Measurements from ENCODE around the gene PODXL2.
"Not testable (repeated sequence)": the region's sequence is repeated elsewhere in the genome, so short reads cannot be mapped to it uniquely, and the experiment has no call there.

The PODXL2 gene

GRCh38 chr3:127678315-127678599, 49.3 kb downstream of the PODXL2 start:
- Histone ChIP-seq H3K9me3 (ENCODE audit: control insufficient read depth, insufficient read depth, low read length) (no peaks in the 10 kb centered on the region), H3K27ac (ENCODE audit: low read depth, low read length) (no peak overlapping the region), H3K4me3 (ENCODE audit: low read depth, low read length) (no peak overlapping the region), H3K27me3 (ENCODE audit: control insufficient read depth, insufficient read depth, low read length) (peaks cover 4% of the 10 kb centered on the region; the same call in 1 of the 2 replicates), H3K9ac (ENCODE audit: low read depth, low read length) (no peak overlapping the region), H3K36me3 (ENCODE audit: control insufficient read depth, insufficient read depth, low read length) (no peaks in the 10 kb centered on the region), H3K4me1 (ENCODE audit: control insufficient read depth, insufficient read depth, low read length) (peaks cover 7% of the 10 kb centered on the region)

- H3K27me3 ChIP-seq (ENCODE audit: control insufficient read depth, insufficient read depth, low read length): peaks cover under 1% of the 10 kb centered on the region; the same call in 1 of the 2 replicates
- H3K4me3 ChIP-seq (ENCODE audit: low read depth, low read length): no peak overlapping the region
- no peak overlapping the region for H3K27ac ChIP-seq (ENCODE audit: low read depth, low read length)
- H3K9ac ChIP-seq (ENCODE audit: low read depth, low read length): no peak overlapping the region
- peaks cover 3% of the 10 kb centered on the region for H3K4me1 ChIP-seq (ENCODE audit: control insufficient read depth, insufficient read depth, low read length)
- H3K36me3 ChIP-seq (ENCODE audit: control insufficient read depth, insufficient read depth, low read length): no peaks in the 10 kb centered on the region
- H3K9me3 ChIP-seq (ENCODE audit: control insufficient read depth, insufficient read depth, low read length): no peaks in the 10 kb centered on the region
Observed at GRCh38 chr3:127678611-127679533, 49.9 kb downstream of the PODXL2 start.

- H3K4me3 ChIP-seq (ENCODE audit: low read depth, low read length): no peak overlapping the region
- no peaks in the 10 kb centered on the region; the same call in 1 of the 2 replicates for H3K27me3 ChIP-seq (ENCODE audit: control insufficient read depth, insufficient read depth, low read length)
- no peaks in the 10 kb centered on the region for H3K9me3 ChIP-seq (ENCODE audit: control insufficient read depth, insufficient read depth, low read length)
- no peaks in the 10 kb centered on the region for H3K36me3 ChIP-seq (ENCODE audit: control insufficient read depth, insufficient read depth, low read length)
- H3K9ac ChIP-seq (ENCODE audit: low read depth, low read length): no peak overlapping the region
- no peaks in the 10 kb centered on the region for H3K4me1 ChIP-seq (ENCODE audit: control insufficient read depth, insufficient read depth, low read length)
- H3K27ac ChIP-seq (ENCODE audit: low read depth, low read length): no peak overlapping the region
Observed at GRCh38 chr3:127679534-127680145, 50.7 kb downstream of the PODXL2 start.

- Histone ChIP-seq H3K9ac (ENCODE audit: low read depth, low read length) (no peak overlapping the region), H3K4me1 (ENCODE audit: control insufficient read depth, insufficient read depth, low read length) (no peaks in the 10 kb centered on the region), H3K27me3 (ENCODE audit: control insufficient read depth, insufficient read depth, low read length) (no peaks in the 10 kb centered on the region), H3K9me3 (ENCODE audit: control insufficient read depth, insufficient read depth, low read length) (no peaks in the 10 kb centered on the region), H3K27ac (ENCODE audit: low read depth, low read length) (no peak overlapping the region), H3K36me3 (ENCODE audit: control insufficient read depth, insufficient read depth, low read length) (no peaks in the 10 kb centered on the region), H3K4me3 (ENCODE audit: low read depth, low read length) (no peak overlapping the region)
Observed at GRCh38 chr3:127680146-127680661, 51.2 kb downstream of the PODXL2 start.

GRCh38 chr3:127680798-127681221, 51.8 kb downstream of the PODXL2 start:
- no peaks in the 10 kb centered on the region for H3K36me3 ChIP-seq (ENCODE audit: control insufficient read depth, insufficient read depth, low read length)
- H3K27ac ChIP-seq (ENCODE audit: low read depth, low read length): no peak overlapping the region
- no peak overlapping the region for H3K9ac ChIP-seq (ENCODE audit: low read depth, low read length)
- no peak overlapping the region for H3K4me3 ChIP-seq (ENCODE audit: low read depth, low read length)
- H3K9me3 ChIP-seq (ENCODE audit: control insufficient read depth, insufficient read depth, low read length): no peaks in the 10 kb centered on the region
- no peaks in the 10 kb centered on the region for H3K4me1 ChIP-seq (ENCODE audit: control insufficient read depth, insufficient read depth, low read length)
- H3K27me3 ChIP-seq (ENCODE audit: control insufficient read depth, insufficient read depth, low read length): no peaks in the 10 kb centered on the region

DNA sequence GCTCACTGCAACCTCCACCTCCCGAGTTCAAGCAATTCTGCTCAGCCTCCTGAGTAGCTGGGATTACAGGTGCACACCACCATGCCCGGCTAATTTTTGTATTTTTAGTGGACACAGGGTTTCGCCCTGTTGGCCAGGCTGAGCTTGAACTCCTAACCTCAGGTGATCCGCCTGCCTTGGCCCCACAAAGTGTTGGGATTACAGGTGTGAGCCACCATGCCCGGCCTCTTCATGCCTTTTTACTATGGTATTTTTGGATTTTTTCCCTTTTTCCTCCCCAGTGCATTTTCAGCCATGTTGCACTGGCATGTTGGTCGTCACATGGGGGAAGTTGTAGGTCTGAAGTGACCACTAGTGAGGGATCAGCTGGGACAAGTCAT, 53.2 kb downstream of the PODXL2 start:
- H3K9ac ChIP-seq (ENCODE audit: low read depth, low read length); H3K27ac ChIP-seq (ENCODE audit: low read depth, low read length); H3K4me1 ChIP-seq (ENCODE audit: control insufficient read depth, insufficient read depth, low read length); H3K36me3 ChIP-seq (ENCODE audit: control insufficient read depth, insufficient read depth, low read length); H3K27me3 ChIP-seq (ENCODE audit: control insufficient read depth, insufficient read depth, low read length); H3K4me3 ChIP-seq (ENCODE audit: low read depth, low read length); H3K9me3 ChIP-seq (ENCODE audit: control insufficient read depth, insufficient read depth, low read length): not testable (repeated sequence)

GRCh38 chr3:127682561-127682960, 53.6 kb downstream of the PODXL2 start:
- no peak overlapping the region for H3K4me3 ChIP-seq (ENCODE audit: low read depth, low read length)
- H3K27me3 ChIP-seq (ENCODE audit: control insufficient read depth, insufficient read depth, low read length): no peaks in the 10 kb centered on the region
- H3K4me1 ChIP-seq (ENCODE audit: control insufficient read depth, insufficient read depth, low read length): no peaks in the 10 kb centered on the region
- H3K9me3 ChIP-seq (ENCODE audit: control insufficient read depth, insufficient read depth, low read length): no peaks in the 10 kb centered on the region
- H3K9ac ChIP-seq (ENCODE audit: low read depth, low read length): no peak overlapping the region
- no peak overlapping the region for H3K27ac ChIP-seq (ENCODE audit: low read depth, low read length)
- no peaks in the 10 kb centered on the region for H3K36me3 ChIP-seq (ENCODE audit: control insufficient read depth, insufficient read depth, low read length)

DNA sequence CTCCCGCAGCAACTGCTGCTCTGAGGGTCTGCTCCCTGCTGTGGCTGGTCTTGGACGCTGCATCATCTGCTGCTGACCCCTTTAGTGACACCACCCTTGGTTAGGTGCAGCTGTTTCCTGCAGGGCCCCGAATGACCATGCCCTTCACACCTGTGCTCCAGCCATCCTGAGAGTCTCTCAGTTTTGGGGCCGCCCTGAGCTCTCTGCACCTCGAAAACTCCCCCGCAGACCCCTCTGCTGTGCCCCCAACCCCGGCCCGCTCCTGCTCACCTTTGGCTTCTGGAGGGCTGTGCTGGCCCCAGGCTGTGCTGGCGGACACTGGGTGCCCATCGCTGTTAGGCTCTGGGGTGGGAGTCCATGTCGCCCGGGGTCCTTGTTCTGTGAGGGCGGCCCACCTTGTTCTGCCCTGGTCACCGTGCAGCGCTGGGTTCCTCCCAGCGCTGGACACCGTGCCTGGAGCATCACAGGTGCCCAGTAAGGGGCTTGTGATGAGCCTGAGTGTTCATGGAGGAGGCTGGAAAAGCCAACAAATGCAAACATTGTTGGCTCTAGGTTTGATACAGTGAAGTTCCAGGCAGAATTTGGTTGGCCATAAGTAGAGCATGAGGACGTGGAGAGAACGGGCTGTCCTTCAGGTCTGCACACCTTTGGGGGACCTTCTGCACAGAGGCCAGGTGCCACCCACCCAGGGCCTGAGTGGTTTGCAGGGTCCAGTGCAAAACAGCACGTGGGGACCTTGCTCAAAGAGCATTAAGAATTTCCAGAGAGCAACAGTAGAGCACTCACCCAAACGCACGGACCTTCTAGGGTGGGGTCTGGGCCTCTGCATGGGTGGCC, 56.1 kb downstream of the PODXL2 start:
- no peak overlapping the region for H3K4me3 ChIP-seq (ENCODE audit: low read depth, low read length)

GRCh38 chr3:127685708-127686511, 56.9 kb downstream of the PODXL2 start:
- no peaks in the 10 kb centered on the region for H3K27me3 ChIP-seq (ENCODE audit: control insufficient read depth, insufficient read depth, low read length)
- no peaks in the 10 kb centered on the region for H3K9me3 ChIP-seq (ENCODE audit: control insufficient read depth, insufficient read depth, low read length)
- H3K36me3 ChIP-seq (ENCODE audit: control insufficient read depth, insufficient read depth, low read length): no peaks in the 10 kb centered on the region
- no peak overlapping the region for H3K4me3 ChIP-seq (ENCODE audit: low read depth, low read length)
- H3K27ac ChIP-seq (ENCODE audit: low read depth, low read length): no peak overlapping the region
- H3K9ac ChIP-seq (ENCODE audit: low read depth, low read length): no peak overlapping the region
- peaks cover 16% of the 10 kb centered on the region for H3K4me1 ChIP-seq (ENCODE audit: control insufficient read depth, insufficient read depth, low read length)

More for the DNA sequence above, 56.1 kb downstream of the PODXL2 start:
- H3K27me3 ChIP-seq (ENCODE audit: control insufficient read depth, insufficient read depth, low read length): no peaks in the 10 kb centered on the region
- H3K4me1 ChIP-seq (ENCODE audit: control insufficient read depth, insufficient read depth, low read length): peaks cover 9% of the 10 kb centered on the region
- no peak overlapping the region for H3K9ac ChIP-seq (ENCODE audit: low read depth, low read length)
- no peak overlapping the region for H3K27ac ChIP-seq (ENCODE audit: low read depth, low read length)
- H3K9me3 ChIP-seq (ENCODE audit: control insufficient read depth, insufficient read depth, low read length): no peaks in the 10 kb centered on the region
- H3K36me3 ChIP-seq (ENCODE audit: control insufficient read depth, insufficient read depth, low read length): no peaks in the 10 kb centered on the region

GRCh38 chr3:127686512-127686894, 57.5 kb downstream of the PODXL2 start:
- Histone ChIP-seq H3K36me3 (ENCODE audit: control insufficient read depth, insufficient read depth, low read length) (no peaks in the 10 kb centered on the region), H3K9ac (ENCODE audit: low read depth, low read length) (no peak overlapping the region), H3K4me3 (ENCODE audit: low read depth, low read length) (no peak overlapping the region), H3K9me3 (ENCODE audit: control insufficient read depth, insufficient read depth, low read length) (no peaks in the 10 kb centered on the region), H3K27ac (ENCODE audit: low read depth, low read length) (no peak overlapping the region), H3K27me3 (ENCODE audit: control insufficient read depth, insufficient read depth, low read length) (no peaks in the 10 kb centered on the region), H3K4me1 (ENCODE audit: control insufficient read depth, insufficient read depth, low read length) (peaks cover 16% of the 10 kb centered on the region)
